ENCODE measurements around the gene RXRB.
"Not testable (repeated sequence)": the region's sequence is repeated elsewhere in the genome, so short reads cannot be mapped to it uniquely, and the experiment has no call there.

The RXRB gene

DNA sequence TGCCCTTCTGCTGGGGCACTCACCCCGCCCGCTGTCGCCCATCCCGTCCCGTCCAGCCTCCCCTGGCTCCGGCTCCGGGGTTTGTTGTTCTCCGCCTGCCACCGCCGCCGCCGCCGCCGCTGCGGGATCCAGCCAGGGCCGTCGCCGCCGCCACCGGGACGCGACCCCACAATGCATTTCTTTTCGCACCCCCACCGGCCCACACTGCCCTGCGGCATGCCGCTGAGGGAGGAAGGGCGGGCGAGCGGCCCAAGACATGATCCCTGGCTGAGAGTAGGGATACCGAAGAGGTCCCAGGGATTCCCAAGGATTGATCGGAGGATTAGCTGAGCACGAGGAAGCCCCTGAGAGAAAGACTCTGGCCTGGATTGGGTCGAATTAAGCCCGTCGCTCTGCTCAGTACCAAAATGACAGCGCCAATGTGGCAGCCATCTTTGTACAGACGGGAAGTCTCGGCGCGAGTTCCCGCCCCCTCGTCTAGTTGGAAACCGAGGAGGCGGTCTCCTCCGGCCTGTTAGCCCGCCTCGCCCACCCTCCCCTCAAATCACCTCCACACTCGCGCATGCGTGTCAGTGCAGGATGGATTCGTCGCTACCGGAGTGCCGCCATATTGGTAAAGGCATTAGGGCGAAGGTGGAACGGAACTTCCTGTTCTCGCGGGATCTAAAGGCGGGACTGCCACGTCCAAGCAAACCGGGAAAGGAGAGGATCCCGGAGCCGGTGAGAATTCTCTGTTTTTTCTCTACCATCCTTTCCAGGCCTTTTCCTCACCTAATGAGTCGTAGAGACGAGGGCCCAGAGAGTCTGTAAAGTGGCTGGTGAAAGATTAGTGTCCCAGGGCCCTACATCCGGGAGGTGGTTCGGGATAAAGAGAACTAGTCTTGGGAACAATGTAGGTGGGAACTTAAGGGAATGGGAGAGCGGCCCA, at the start of gene RXRB, which contains the start of gene SLC39A7:
Gene RXRB (minus strand): TSS at position 447 of the 928 bp plus-strand sequence. CDS start 189 bp downstream, at position 258.
Gene SLC39A7 (plus strand): TSS at position 649 of the 928 bp plus-strand sequence. CDS start 379 bp downstream, outside the sequence.
- peak; percentile 99 for DNase-seq

DNA sequence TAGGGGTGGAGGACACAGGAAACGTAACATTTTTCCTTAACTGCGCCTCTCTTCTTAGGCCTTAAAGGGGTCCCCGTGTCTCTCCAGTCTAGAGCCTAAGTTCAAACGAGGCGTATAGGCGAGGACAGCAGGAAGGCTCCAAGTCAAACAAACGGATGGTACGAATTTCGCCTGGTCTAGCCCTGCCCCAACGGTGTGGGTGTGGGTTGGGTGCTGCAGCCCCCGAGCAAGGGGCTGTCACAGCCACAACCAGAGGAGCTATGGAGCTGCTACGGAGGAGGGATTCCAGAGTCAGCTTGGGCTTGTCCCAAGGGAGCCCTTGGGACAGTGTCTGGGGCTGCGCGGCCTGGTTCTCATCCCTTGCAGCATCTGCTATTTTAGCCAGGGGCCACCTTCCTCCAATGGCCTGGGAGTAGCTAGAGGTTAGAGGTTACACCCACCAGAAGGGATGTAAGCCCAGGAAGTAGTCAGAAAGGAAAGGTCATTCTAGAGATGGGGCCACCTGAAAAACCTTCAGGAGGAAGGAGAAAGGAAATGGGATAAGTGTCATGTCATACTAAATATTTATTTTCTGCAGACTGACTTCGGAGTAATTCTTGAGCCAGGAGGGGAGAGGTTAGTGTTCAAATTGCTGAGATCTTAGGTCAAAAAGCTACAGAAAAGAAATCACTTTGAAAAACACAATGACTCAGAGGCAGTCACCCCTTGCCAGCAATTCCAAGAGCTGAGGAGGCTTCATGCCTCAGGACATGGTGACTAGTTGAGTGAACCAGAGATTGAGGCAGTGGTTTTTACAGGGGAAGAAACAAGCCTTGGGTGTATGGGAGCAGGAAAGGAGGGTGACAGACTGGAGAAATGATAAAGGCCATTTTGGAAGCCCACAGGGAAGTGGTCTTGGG, 49.5 kb upstream of the RXRB start:
- DNase-seq = peak; percentile 38 to 78

DNA sequence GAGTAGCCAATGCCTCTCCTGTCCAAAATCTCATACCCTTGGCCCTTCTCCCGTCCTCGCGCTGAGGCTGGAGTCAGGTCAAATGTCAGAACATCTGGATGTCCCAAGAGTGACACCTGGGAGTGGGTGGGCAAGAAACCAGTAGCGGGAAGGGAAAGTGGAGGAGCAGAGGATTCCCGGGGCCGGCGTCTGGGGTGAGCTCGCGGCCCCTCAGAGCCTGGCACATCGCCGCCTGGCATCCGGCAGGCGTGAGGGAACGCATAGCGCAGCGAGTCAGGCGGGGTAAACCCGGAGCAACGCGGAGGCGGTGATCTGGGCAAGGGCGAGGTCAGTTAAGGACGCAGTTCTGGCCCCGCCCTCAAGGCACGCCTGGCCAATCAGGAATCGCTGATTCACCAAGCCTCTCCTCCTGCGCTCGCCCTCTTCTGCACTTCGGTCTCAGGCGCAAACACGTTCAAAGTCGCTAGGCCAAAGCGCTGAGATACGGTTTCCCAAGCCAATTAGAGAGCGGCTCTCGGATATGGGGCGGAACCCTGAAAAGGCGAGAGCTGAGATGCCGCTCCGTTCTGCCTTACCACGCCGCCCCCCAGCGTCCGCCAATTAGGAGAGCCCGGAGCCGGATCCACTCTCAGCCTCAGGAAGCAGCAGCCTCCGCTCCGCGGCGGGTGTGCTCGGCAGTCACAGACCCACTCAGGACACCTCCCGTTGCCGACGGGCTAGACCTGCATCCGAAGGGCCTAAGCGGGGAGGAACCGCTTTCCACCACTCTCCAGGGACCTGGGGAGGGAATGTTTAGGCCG, 48.7 kb upstream of the RXRB start:
- peak; percentile 99 for DNase-seq

DNA sequence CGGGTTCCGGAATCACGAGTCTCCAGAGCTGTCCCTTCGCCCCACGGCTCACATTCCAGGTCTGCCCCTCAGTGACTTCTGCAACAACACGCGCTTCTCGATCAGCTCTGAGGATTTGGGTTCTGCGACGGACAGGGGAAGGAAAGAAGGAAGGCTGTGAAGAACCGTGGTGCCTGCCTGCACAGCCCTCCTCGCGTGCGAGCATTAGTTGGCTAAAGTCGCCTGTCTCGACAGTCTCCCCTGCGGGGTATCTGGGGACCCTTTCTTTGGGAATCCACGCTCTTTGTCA, 48.1 kb upstream of the RXRB start:
- peak; percentile 71 to 73 for DNase-seq

DNA sequence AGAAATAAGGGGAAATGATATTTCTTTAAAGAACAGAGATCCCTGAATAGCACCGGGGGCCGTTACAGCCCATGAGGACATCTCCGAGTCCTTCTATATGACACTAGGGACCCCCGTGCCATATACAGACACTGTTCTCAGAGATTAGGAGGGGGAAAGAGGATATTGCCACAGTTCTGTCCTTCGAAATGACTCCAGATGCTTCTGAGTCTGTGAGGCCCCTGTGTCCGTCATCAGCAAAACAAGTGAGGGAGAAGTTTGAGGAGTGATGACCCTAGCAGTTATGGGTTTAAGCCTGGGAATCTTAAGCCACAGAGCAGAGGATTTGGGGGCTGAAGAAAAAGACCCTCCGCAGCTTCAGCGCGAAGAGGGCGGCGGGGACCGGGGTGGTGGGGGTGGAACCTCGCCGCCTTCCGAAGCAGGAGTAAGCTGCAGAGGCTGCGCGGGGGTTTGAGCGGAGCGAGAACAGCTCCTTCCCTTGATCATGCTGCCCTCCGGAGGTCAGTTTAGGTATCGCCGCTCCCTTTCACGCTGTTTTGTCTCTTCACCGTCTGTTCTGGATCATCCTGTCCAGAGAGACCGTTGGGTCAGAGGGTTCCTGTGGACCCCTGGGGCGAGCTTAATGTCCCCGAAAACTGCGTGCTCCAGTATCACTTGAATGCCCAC, 47.6 kb upstream of the RXRB start:
- DNase-seq = peak; percentile 78 to 89

DNA sequence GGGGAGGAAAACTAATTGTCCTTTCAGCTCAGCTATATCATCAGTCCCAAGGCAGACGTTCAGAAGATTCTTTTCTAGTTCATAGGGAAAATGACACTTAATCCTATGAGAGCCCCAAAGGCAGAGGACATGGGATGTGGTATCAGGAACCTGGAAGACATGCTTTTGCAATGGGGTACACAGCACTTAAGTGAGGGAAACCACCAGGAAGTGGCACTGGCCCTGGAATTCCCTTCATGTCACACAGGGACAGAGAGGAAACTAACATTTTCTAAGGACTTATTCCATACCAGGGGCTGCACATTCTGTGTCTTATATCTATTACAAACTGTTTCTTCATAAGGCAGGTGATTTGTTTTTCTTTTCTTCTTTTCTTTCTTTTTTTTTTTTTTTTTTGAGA, 43.0 kb upstream of the RXRB start:
- DNase-seq = no peak

DNA sequence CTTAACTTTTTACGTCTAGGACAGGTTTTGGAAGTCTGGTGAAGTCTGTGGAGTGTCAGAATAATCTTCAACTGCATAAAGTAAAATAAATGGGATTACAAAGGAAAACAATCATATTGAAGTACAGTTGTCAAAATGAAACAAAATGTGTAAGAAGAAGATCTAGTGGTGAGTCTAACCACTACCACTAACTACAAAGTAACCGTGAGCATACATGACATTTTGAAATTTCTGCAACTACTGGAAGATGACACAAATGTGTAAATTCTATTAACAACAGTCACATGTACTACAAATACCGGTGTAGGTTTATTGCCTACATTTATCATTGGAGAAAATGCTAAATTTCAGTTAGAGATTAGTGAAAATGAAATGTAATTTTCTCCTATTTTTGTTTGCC, 41.5 kb upstream of the RXRB start:
- no peak for DNase-seq

DNA sequence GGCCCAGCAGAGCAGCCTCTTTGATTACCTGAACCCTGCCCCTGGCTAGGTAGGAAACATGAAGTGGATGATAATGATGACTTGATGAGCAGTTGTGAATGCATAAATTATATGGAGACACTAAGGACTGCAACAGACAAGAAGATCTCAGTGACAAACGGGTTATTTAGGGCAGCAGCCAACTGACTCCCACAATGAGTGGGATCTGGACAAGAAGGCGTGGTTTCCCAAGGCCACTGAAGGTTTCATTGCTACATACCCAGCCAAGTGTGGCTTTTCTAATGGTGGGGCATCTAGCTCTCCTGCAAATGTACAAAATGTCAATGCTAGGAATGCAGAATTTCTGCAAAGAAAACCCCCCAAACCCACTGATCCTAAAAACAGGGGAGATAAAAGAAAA, 37.3 kb upstream of the RXRB start:
- no peak for DNase-seq

DNA sequence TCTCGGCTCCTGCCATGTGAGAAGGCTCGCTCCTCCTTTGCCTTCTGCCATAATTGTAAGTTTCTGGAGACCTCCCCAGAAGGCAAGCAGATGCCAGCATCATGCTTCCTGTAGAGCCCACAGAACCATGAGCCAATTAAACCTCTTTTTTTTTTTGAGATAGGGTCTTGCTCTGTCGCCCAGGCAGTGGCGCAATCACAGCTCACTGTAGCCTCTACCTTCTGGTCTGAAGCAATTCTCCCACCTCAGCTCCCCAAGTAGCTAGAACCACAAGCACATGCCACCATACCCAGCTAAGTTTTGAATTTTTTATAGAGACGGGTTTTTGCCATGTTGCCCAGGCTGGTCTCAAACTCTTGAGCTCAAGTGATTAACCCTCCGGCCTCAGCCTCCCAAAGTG, 36.4 kb upstream of the RXRB start:
- DNase-seq = no peak

DNA sequence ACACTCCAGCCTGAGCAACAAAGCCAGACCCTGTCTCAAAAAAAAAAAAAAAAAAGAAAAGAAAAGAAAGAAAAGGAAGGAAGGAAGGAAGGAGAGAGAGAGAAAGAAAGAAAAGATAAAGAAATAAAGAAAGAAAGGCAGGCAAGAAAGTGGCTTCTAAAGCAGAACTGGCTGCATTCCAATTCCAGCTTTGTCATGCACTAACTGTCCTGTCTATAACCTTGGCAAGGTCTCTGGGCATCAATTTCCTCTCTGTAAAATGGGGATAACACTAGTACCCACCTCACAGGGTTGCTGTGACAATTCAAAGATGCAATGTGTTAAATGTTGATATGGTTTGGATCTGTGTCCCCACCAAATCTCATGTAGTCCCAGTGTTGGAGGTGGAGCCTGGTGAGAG, 35.9 kb upstream of the RXRB start:
- no peak for DNase-seq

DNA sequence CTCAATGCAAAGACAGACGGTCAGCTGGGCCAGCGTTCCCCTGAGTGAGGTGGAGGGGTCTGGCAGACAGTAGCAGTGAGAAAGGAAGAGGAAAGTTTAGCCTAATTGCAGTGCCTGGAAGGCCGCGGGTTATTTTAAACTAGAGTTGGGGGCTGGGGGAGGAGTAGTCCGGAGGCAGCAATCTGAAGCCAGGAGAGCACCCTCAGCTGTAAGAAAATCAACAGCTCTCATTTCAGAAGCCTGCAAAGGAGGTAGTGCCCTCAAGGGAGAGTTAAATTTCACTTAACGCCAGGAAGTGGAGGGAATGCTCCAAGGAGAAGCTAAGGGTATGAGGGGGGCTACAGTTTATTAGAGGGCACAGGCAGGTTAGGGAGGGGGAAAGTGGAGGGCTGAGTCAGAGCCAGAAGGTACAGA, 34.8 kb upstream of the RXRB start:
- peak in 1 of 2 experiments; percentile 29 for DNase-seq

DNA sequence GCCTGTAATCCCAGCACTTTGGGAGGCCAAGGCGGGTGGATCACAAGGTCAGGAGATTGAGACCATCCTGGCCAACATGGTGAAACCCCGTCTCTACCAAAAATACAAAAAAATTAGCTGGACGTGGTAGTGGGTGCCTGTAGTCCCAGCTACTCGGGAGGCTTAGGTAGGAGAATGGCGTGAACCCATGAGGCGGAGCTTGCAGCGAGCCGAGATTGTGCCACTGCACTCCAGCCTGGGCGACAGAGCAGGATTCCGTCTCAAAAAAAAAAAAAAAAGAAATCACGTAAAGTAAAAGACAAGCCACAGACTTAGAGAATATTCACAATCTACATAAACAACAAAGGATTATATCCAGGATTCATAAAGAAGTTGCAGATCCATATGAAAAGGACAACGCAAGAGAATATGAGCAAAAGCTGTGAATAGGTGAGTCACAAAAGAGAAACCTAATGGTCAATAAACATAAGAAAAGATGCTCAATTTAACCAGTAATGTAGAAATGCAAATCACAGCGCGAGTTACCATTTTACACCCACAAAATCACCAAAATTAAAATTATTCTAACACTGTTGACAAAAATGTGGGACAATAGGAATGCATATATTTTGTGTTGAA, 26.1 kb upstream of the RXRB start:
- not testable (repeated sequence) for DNase-seq

DNA sequence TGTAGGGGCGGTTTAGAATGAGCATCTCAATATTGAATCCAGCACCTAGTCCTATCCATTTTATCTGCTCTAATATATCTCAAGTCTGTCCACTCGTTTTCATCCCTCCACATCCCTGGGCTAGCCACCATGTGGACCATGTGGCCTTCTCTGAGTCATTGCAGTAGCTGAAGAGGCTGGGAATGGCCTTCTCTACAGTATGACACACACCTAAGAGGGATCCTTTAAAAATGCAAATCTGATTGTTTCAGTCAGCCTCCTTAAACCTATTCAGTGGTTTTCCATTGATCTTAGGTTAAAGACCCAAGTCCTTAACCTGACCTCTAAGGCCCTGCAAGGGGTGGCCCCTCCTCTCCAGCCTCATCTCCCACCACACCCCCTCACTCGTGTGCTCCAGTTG, 17.2 kb upstream of the RXRB start:
- DNase-seq = no peak

DNA sequence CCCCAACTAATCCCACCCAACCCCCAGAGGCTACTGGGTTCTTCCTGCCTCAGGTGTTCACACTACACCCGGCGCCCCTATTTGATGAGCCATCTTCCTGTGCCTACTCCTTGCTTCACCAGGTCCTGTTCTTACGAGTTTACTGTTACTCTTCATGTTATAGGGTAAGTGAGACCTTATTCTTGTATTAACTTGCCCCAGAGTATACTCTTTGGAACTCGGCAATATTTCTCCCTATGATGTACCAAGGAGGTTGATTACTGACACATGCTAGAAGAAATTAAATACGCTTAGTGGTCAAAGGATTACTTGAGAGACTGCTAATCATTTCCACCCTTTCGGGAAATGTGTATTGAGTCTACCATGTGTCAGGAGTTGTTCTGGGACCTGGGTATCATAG, 16.8 kb upstream of the RXRB start:
- no peak for DNase-seq

DNA sequence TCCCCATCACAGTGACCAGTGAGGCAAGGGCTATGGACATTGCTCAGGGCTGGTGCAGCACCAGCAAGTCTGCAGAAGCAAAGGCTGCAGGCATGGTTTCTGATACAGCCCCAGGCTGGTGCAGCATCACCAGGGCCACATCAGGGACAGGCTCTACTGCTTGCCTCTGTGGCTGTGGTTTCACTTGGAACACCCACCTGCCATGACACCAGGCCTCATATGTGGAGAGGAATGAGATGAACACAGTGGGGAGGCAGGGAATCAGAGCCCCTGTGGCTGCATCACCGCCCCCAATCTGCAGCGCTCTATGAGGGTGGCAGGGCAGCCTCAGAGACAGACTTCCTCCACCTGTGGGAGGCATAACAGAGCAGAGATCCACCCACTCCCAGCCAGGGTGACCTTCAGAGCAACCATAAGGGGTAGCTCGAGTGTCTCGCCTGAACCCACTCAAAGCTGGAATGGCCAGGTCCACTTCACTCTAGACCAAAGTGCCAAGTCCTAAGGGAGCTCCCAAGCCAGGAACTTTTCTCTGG, 15.7 kb upstream of the RXRB start:
- no peak for DNase-seq

DNA sequence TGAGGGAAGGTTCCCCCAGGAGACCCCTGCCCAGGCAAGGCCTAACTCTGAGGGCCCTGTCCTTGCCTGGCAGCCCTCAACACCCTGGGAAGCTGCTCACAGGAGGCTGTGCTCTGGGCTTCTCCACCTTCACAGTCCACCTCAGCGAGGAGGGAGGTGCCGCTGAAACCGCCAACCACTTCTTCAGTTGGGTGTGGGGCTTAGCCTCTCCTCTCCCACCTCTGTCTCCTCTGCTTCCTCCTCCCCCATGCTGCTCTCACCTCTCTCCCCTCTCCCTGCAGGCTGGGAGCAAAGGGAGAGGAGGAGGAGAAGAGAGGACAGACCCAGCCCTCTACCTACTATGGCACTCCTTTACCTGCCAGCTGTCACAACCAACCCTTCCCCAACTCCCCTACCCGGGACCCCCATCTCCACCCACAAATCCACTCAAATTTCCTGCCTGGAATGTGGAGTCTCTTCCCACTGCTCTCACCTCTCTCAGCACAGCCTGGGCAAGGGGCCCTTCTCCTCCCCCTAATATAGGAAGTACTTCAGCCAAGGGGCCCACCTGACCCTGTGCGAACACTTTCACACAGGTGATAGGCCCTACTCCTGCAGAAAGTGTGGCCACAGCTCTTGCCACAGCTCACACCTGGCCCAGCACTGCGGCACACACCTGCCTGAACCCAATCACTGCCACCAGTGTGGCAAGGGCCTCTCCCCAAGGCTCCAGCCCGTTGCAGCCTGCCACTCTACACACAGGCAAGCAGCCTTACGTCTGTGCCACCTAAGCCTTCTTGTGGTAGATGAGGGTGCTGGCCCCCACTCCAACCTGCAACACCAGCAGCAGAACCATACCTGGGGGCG, 15.0 kb upstream of the RXRB start:
- no peak for DNase-seq

DNA sequence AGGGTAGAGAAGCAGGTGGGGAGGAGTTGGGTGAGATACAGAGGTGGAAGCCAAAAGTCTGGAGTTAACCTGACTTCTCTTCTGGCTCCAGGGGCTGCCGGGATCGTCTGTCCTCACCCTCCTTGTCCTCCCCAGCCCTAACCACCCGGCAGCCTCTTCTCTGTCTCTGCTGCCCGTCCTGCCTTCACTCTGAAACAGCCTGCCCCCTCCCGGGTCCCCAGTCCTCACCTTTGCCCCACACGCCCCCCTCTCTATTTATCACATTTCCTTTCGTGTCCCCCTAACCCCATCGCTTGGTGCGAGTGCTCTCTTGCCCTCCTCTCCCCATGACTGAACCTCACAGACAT, 13.5 kb upstream of the RXRB start:
- DNase-seq = no peak

DNA sequence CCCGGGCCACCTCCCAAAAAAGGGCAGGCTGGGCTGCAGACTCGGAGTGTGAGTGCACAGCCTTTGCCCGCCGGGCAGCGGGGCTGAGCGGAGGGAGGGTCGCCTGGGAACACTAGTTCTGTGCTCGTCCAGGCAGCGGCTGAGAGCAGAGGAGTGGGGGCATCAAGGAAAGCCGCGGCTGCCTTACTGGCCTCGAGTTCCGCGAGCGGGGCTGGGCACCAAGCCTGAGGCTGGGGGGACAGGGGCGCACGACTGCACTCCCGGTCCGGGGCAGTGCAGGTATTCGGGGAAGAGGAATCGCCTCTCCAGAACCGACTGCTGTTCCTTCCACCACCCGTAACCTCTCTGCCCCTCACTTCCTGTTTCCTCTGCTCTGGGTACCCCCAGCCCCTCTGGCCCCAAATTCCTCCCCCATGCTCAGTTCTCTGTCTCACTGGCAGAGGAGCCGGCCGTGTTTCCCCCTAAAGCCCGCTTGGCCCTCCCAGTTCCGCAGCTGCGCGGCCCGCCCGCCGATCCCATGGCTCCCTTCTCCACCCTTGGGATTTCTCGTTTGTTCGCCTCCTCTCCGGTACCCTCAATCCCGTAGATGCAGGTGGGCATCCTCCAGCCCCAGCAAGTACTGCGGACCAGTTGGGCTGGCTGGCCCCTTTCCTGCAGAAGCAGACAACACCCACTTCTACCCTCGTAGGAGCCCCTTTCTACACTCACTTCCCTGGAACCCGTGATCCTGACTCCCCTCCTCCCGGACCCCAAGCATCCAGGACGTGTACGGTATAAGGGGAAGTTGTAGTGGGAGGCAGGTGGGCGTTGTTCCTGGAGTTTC, 12.9 kb upstream of the RXRB start:
- no peak for DNase-seq

DNA sequence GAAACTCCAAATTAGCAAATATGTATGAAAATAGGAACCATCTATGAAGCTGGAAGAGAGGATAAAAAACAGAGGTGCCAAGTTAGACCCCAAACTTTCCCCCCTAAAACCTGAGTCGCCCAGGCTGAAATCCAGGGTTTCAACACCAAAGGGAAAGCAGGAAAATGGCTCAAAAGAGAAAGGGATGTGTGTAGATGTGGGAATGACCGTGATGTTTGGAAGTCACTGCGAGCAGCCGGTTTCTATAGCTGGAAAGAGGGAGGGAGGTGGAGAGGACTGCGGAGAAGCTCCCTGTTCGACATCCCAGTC, 12.3 kb upstream of the RXRB start:
- DNase-seq = no peak
